A673 (cell line): ENCODE measurements around the gene CES5A.

Source experiments
- EZH2 ChIP-seq: fragments of 200-600 bp; sonication (generic); IDR thresholded peaks from 2 replicates; pipeline ENCODE4 v1.6.1; 2017; ENCODE audit warnings: borderline replicate concordance, low read depth, mild to moderate bottlenecking, mixed read lengths, antibody characterized with exemption, low read length; ENCODE audit not compliant: poor library complexity, severe bottlenecking
- TF ChIP-seq, protein P1 (sequence below): fragments of 300-800, 200-600 bp; sonication (generic); conservative IDR thresholded peaks from 2 replicates; pipeline ENCODE4 v1.5.1; 2017; ENCODE audit warnings: low read depth, mild to moderate bottlenecking, antibody characterized with exemption, low read length, moderate library complexity, mixed read lengths

DNA sequence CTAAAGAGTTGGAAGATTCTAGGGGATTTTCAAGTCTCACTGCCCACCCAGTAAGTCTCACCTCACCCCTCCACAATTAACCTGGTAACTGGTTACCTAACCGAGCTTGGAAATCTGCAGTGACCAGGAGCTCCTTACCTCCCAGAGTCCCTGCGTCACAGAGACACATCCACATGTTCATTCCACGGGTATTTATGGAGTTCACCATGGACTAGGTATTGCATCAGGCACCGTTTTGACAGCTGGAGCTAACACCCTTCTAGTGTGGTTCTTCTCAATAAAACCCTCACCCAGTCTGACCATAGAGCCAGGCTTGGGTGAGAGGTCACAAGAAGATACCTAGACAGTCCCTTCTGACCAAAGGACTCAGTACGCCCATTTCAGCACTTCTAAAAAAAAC lies 2.1 kb downstream of the CES5A start:
- TF ChIP-seq, protein P1, sequence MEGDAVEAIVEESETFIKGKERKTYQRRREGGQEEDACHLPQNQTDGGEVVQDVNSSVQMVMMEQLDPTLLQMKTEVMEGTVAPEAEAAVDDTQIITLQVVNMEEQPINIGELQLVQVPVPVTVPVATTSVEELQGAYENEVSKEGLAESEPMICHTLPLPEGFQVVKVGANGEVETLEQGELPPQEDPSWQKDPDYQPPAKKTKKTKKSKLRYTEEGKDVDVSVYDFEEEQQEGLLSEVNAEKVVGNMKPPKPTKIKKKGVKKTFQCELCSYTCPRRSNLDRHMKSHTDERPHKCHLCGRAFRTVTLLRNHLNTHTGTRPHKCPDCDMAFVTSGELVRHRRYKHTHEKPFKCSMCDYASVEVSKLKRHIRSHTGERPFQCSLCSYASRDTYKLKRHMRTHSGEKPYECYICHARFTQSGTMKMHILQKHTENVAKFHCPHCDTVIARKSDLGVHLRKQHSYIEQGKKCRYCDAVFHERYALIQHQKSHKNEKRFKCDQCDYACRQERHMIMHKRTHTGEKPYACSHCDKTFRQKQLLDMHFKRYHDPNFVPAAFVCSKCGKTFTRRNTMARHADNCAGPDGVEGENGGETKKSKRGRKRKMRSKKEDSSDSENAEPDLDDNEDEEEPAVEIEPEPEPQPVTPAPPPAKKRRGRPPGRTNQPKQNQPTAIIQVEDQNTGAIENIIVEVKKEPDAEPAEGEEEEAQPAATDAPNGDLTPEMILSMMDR = no peak
- TF ChIP-seq EZH2 = no peak
